IMR-90 (cell line): Measurements from ENCODE around the gene TTLL8. TPM values are rescaled to one million over a fixed set of nuclear protein-coding genes. Genes with fewer than 3 reads are reported as not detected.

ENCODE experiments used
- ATAC-seq: fragments of 200-7000 bp; cut with Tn5 transposase; 2 replicates; pipeline ENCODE4 v1.9.1; 2020; ENCODE audit warnings: low read depth, mild to moderate bottlenecking, moderate library complexity
- BruUV-seq: library from RNA; stranded (reverse); fragments of 400-500 nt; replicated peaks from 2 replicates; lab custom pipeline; 2021; lab: Mats Ljungman, UMichigan
- CTCF ChIA-PET: fragments of 300-600 bp; formaldehyde crosslinking; extraction: SDS; loops from one replicate; lab custom pipeline; 2021; ENCODE audit warnings: antibody characterized with exemption; lab: Yijun Ruan, JAX
- POLR2A ChIA-PET: fragments of 300-600 bp; sonication (Branson Sonifier 250); formaldehyde crosslinking; loops from one replicate; lab custom pipeline; 2022; ENCODE audit warnings: antibody characterized with exemption; ENCODE audit not compliant: unreplicated experiment; lab: Charles Lee
- DNase-seq: peaks from one replicate; pipeline ENCODE4 v3.0.0; 2013
- H2AFZ ChIP-seq: replicated peaks from 2 replicates; pipeline ENCODE3; 2013; ENCODE audit warnings: low read length, mild to moderate bottlenecking; ENCODE audit not compliant: poor library complexity
- H2AK5ac ChIP-seq: 2 replicates; pipeline ENCODE4 v1.6.1; 2013; ENCODE audit warnings: low read depth, low read length, inconsistent platforms
- H2AK9ac ChIP-seq: replicated peaks from 2 replicates; pipeline ENCODE3; 2013; ENCODE audit warnings: mild to moderate bottlenecking, low read depth, low read length, moderate library complexity; ENCODE audit not compliant: poor library complexity
- H2BK120ac ChIP-seq: 2 replicates; pipeline ENCODE4 v1.6.1; 2013; ENCODE audit warnings: low read depth, low read length, inconsistent platforms
- H2BK15ac ChIP-seq: 3 replicates; pipeline ENCODE4 v1.6.1; 2013; ENCODE audit warnings: low read depth, low read length, inconsistent platforms
- H2BK20ac ChIP-seq: 2 replicates; pipeline ENCODE4 v1.6.1; 2013; ENCODE audit warnings: low read depth, mild to moderate bottlenecking, inconsistent platforms, low read length, moderate library complexity
- H2BK5ac ChIP-seq: 2 replicates; pipeline ENCODE4 v1.6.1; 2013; ENCODE audit warnings: mild to moderate bottlenecking, low read depth, low read length, inconsistent platforms; ENCODE audit not compliant: poor library complexity, severe bottlenecking
- H3K14ac ChIP-seq: replicated peaks from 2 replicates; pipeline ENCODE4 v1.6.1; 2013; ENCODE audit warnings: low read depth, low read length, inconsistent platforms
- H3K18ac ChIP-seq: 2 replicates; pipeline ENCODE4 v1.6.1; 2013; ENCODE audit warnings: low read depth, low read length, control low read depth
- H3K23ac ChIP-seq: 2 replicates; pipeline ENCODE4 v1.6.1; 2013; ENCODE audit warnings: low read depth, low read length, inconsistent platforms
- H3K27ac ChIP-seq: 2 replicates; pipeline ENCODE4 v1.5.1; 2013; ENCODE audit warnings: mild to moderate bottlenecking, control low read depth, low read length; ENCODE audit not compliant: insufficient read depth
- H3K27me3 ChIP-seq: 2 replicates; pipeline ENCODE4 v1.6.1; 2013; ENCODE audit warnings: low read length; ENCODE audit not compliant: control insufficient read depth, insufficient read depth
- H3K36me3 ChIP-seq: 2 replicates; pipeline ENCODE4 v1.6.1; 2013; ENCODE audit warnings: low read length, mixed read lengths; ENCODE audit not compliant: control insufficient read depth, insufficient read depth
- H3K4ac ChIP-seq: 2 replicates; pipeline ENCODE4 v1.6.1; 2013; ENCODE audit warnings: low read depth, low read length, inconsistent platforms
- H3K4me1 ChIP-seq: 2 replicates; pipeline ENCODE4 v1.6.1; 2013; ENCODE audit warnings: low read length, mixed read lengths; ENCODE audit not compliant: control insufficient read depth, insufficient read depth
- H3K4me2 ChIP-seq: 2 replicates; pipeline ENCODE4 v1.6.1; 2013; ENCODE audit warnings: low read depth, mild to moderate bottlenecking, control low read depth, low read length, moderate library complexity
- H3K4me3 ChIP-seq: 2 replicates; pipeline ENCODE4 v1.5.1; 2013; ENCODE audit warnings: low read depth, mild to moderate bottlenecking, control low read depth, low read length, moderate library complexity; ENCODE audit not compliant: insufficient read depth
- H3K56ac ChIP-seq: 2 replicates; pipeline ENCODE4 v1.6.1; 2013; ENCODE audit warnings: low read length, inconsistent platforms; ENCODE audit not compliant: insufficient read depth; ENCODE audit errors: extremely low read depth
- H3K79me1 ChIP-seq, 2 experiments: 2 replicates each; pipeline ENCODE4 v1.6.1; 2013; ENCODE audit warnings: low read length in 2 of 2, inconsistent platforms in 1 of 2, low read depth in 1 of 2
- H3K9ac ChIP-seq: 2 replicates; pipeline ENCODE4 v1.6.1; 2013; ENCODE audit warnings: low read depth, low read length, control low read depth
- H3K9me1 ChIP-seq: 2 replicates; pipeline ENCODE4 v1.6.1; 2013; ENCODE audit warnings: low read length, inconsistent platforms; ENCODE audit not compliant: insufficient read depth
- H3K9me3 ChIP-seq: 2 replicates; pipeline ENCODE4 v1.6.1; 2013; ENCODE audit warnings: low read length; ENCODE audit not compliant: control insufficient read depth, insufficient read depth
- H4K20me1 ChIP-seq: 2 replicates; pipeline ENCODE4 v1.6.1; 2013; ENCODE audit warnings: low read length, inconsistent platforms; ENCODE audit not compliant: insufficient read depth
- H4K5ac ChIP-seq: 2 replicates; pipeline ENCODE4 v1.6.1; 2013; ENCODE audit warnings: mild to moderate bottlenecking, low read depth, low read length, control low read depth
- H4K8ac ChIP-seq, 2 experiments: 2 replicates each; pipeline ENCODE4 v1.6.1; 2013; ENCODE audit warnings: low read depth in 2 of 2, low read length in 2 of 2, control low read depth in 1 of 2, inconsistent platforms in 1 of 2
- H4K91ac ChIP-seq: 2 replicates; pipeline ENCODE4 v1.6.1; 2013; ENCODE audit warnings: low read depth, low read length, inconsistent platforms; ENCODE audit not compliant: insufficient read depth
- BHLHE40 ChIP-seq: fragments of 150-350 bp; IDR thresholded peaks from 2 replicates; pipeline ENCODE4 v1.6.1; 2016; ENCODE audit warnings: mild to moderate bottlenecking, low read depth, low read length
- CEBPB ChIP-seq: IDR thresholded peaks from 2 replicates; pipeline ENCODE4 v1.6.1; 2012; ENCODE audit warnings: low read depth, low read length, improper control_type of control experiment
- CHD1 ChIP-seq: IDR thresholded peaks from 2 replicates; pipeline ENCODE4 v1.6.1; 2012; ENCODE audit warnings: low read depth, low read length, improper control_type of control experiment
- ELK1 ChIP-seq: fragments of 150-350 bp; IDR thresholded peaks from 2 replicates; pipeline ENCODE4 v1.6.1; 2016; ENCODE audit warnings: low read depth, mild to moderate bottlenecking, low read length, moderate library complexity, borderline replicate concordance
- FOS ChIP-seq: fragments of 150-350 bp; IDR thresholded peaks from 2 replicates; pipeline ENCODE4 v1.6.1; 2016; ENCODE audit warnings: low read depth, low read length
- MAFK ChIP-seq: IDR thresholded peaks from 2 replicates; pipeline ENCODE4 v1.6.1; 2012; ENCODE audit warnings: low read depth, low read length, improper control_type of control experiment
- MAZ ChIP-seq: IDR thresholded peaks from 2 replicates; pipeline ENCODE4 v1.6.1; 2012; ENCODE audit warnings: low read depth, mild to moderate bottlenecking, low read length, improper control_type of control experiment, moderate library complexity, borderline replicate concordance
- MXI1 ChIP-seq: IDR thresholded peaks from 2 replicates; pipeline ENCODE4 v1.6.1; 2012; ENCODE audit warnings: low read depth, mild to moderate bottlenecking, low read length, moderate library complexity, borderline replicate concordance
- NFE2L2 ChIP-seq: fragments of 150-350 bp; IDR thresholded peaks from 2 replicates; pipeline ENCODE4 v1.6.1; 2016; ENCODE audit warnings: low read depth, mild to moderate bottlenecking, low read length
- POLR2A ChIP-seq: IDR thresholded peaks from 2 replicates; pipeline ENCODE4 v1.6.1; 2012; ENCODE audit warnings: mild to moderate bottlenecking, low read depth, low read length
- RAD21 ChIP-seq: IDR thresholded peaks from 2 replicates; pipeline ENCODE4 v1.6.1; 2012; ENCODE audit warnings: low read length, improper control_type of control experiment
- RCOR1 ChIP-seq: IDR thresholded peaks from 2 replicates; pipeline ENCODE4 v1.6.1; 2012; ENCODE audit warnings: mild to moderate bottlenecking, low read length, improper control_type of control experiment; ENCODE audit not compliant: insufficient replicate concordance
- RFX5 ChIP-seq: IDR thresholded peaks from 2 replicates; pipeline ENCODE4 v1.8.0; 2012; ENCODE audit warnings: low read depth, mild to moderate bottlenecking, low read length, moderate library complexity
- SMC3 ChIP-seq: fragments of 150-350 bp; IDR thresholded peaks from 2 replicates; pipeline ENCODE4 v1.6.1; 2016; ENCODE audit warnings: low read depth, mild to moderate bottlenecking, antibody characterized with exemption, low read length, moderate library complexity
- USF2 ChIP-seq: fragments of 150-350 bp; IDR thresholded peaks from 2 replicates; pipeline ENCODE4 v1.6.1; 2017; ENCODE audit warnings: mild to moderate bottlenecking, antibody characterized with exemption, low read length, low read depth
- WGBS, 2 experiments: methylation state at CpG; one replicate each; pipeline versions ENCODE4 v1.1.5 to v1.1.7; 2013; ENCODE audit warnings: missing lambda C conversion rate in 2 of 2; ENCODE audit not compliant: insufficient read length in 1 of 2; ENCODE audit errors: extremely low coverage in 2 of 2; 5-methylcytosine and 5-hydroxymethylcytosine counted together
- dilution Hi-C: fragments of 300-500 bp; cut with HindIII; formaldehyde crosslinking; loops from one replicate; pipeline ENCODE4 v1.14.3; 2018; ENCODE audit warnings: low sequenced_read_pairs; ENCODE audit not compliant: unreplicated experiment
- in situ Hi-C: fragments of 300-500 bp; cut with MboI; formaldehyde crosslinking; loops from 3 replicates; pipeline ENCODE4 v1.14.3; 2019; ENCODE audit warnings: low sequenced_read_pairs, inconsistent platforms, mixed read lengths
- intact Hi-C: fragments of 100-400 bp; cut with micrococcal nuclease; formaldehyde crosslinking; loops from 2 replicates; pipeline ENCODE4 v1.10.0; 2022
- polyA plus RNA-seq, 3 experiments: library from polyadenylated mRNA; depleted of rRNA; stranded (reverse); fragments of >200 nt; gene quantifications; 2 replicates each; pipeline ENCODE4 v1.2.3, GENCODE V29; 2012; ENCODE audit warnings: low replicate concordance in 1 of 3
- total RNA-seq: library from RNA; depleted of rRNA; stranded (reverse); fragments of >200 nt; gene quantifications from 2 replicates; pipeline ENCODE4 v1.2.3, GENCODE V29; 2012

The TTLL8 gene
- total and polyA plus RNA-seq, 2 of the 4 experiments (the other 2 are of a cell fraction): not detected

GRCh38 chr22:50009765-50010675, 48.1 kb downstream of the TTLL8 start:
- H3K23ac ChIP-seq: no peak overlapping the region
- POLR2A ChIA-PET: no interaction called here
- WGBS, 2 experiments: 75% methylated on average over 19 of the region's 46 CpGs; no CpG with 5 or more reads in 1 of the 2 experiments
- H3K4me3 ChIP-seq: no peak overlapping the region
- intact Hi-C loops (no loop called here), dilution Hi-C loops (no loop called here), in situ Hi-C loops (no loop called here)
- H3K27me3 ChIP-seq: peaks cover 53% of the 10 kb centered on the region
- H3K9me1 ChIP-seq: no peaks in the 10 kb centered on the region
- H3K4ac ChIP-seq: no peak overlapping the region
- no peak overlapping the region for H3K4me2 ChIP-seq
- no peak overlapping the region for H2BK120ac ChIP-seq
- H3K4me1 ChIP-seq: peaks cover 2% of the 10 kb centered on the region; the same call in 1 of the 2 replicates
- H3K56ac ChIP-seq: no peak overlapping the region
- H3K9ac ChIP-seq: no peak overlapping the region
- no peak for ATAC-seq
- no peak overlapping the region for H2AK5ac ChIP-seq
- no peak overlapping the region for H2BK15ac ChIP-seq
- no peak overlapping the region for H2BK20ac ChIP-seq
- H2BK5ac ChIP-seq: no peak overlapping the region
- no peak overlapping the region for H2AK9ac ChIP-seq
- H4K20me1 ChIP-seq: no peaks in the 10 kb centered on the region
- H2AFZ ChIP-seq: no peak overlapping the region
- no peak overlapping the region for H3K27ac ChIP-seq
- CTCF ChIA-PET: no interaction called here
- no peaks in the 10 kb centered on the region for H3K79me1 ChIP-seq
- no peaks in the 10 kb centered on the region; the same call in 1 of the 2 replicates for H3K9me3 ChIP-seq
- no peak overlapping the region for H4K91ac ChIP-seq
- no peaks in the 10 kb centered on the region for H3K36me3 ChIP-seq
- H3K18ac ChIP-seq: no peak overlapping the region
- DNase-seq: no peak
- no peak overlapping the region for H4K8ac ChIP-seq
- no peak overlapping the region for H3K14ac ChIP-seq
- BruUV-seq: no TSS peak
- H4K5ac ChIP-seq: no peak overlapping the region
- no peak for TF ChIP-seq CHD1
- no peak for TF ChIP-seq RFX5
- TF ChIP-seq BHLHE40: no peak
- TF ChIP-seq RCOR1: no peak
- no peak for TF ChIP-seq SMC3
- no peak for TF ChIP-seq USF2
- TF ChIP-seq CEBPB: no peak
- TF ChIP-seq NFE2L2: no peak
- TF ChIP-seq POLR2A: no peak
- no peak for TF ChIP-seq RAD21
- TF ChIP-seq MAZ: no peak
- TF ChIP-seq MAFK: no peak
- no peak for TF ChIP-seq FOS
- no peak for TF ChIP-seq ELK1
- no peak for TF ChIP-seq MXI1
